Subcutaneous abdominal adipose tissue (tissue), 5 donors: ENCODE data around the gene VARS1.
"Not testable (repeated sequence)": the region's sequence is repeated elsewhere in the genome, so short reads cannot be mapped to it uniquely, and the experiment has no call there.

Experiments
- H3K27ac ChIP-seq: one replicate; pipeline ENCODE4 v1.7.0; 2013; ENCODE audit warnings: low read depth, mild to moderate bottlenecking, inconsistent platforms, low read length, moderate library complexity
- H3K27me3 ChIP-seq, 5 donors: one replicate each; pipeline ENCODE4 v1.7.0; 2013; ENCODE audit warnings: low read length in 5 of 5, inconsistent platforms in 1 of 5; ENCODE audit not compliant: control insufficient read depth in 5 of 5, insufficient read depth in 4 of 5
- H3K36me3 ChIP-seq, 5 donors: one replicate each; pipeline ENCODE4 v1.7.0; 2013; ENCODE audit warnings: low read length in 5 of 5; ENCODE audit not compliant: control insufficient read depth in 5 of 5, insufficient read depth in 5 of 5
- H3K4me1 ChIP-seq, 5 donors: one replicate each; pipeline ENCODE4 v1.7.0; 2013; ENCODE audit warnings: low read length in 5 of 5, mild to moderate bottlenecking in 3 of 5, moderate library complexity in 1 of 5; ENCODE audit not compliant: control insufficient read depth in 5 of 5, insufficient read depth in 5 of 5
- H3K4me3 ChIP-seq, 5 donors: one replicate each; pipeline ENCODE4 v1.7.0; 2013; ENCODE audit warnings: low read length in 5 of 5, low read depth in 1 of 5
- H3K9ac ChIP-seq, 5 donors: one replicate each; pipeline ENCODE4 v1.7.0; 2013; ENCODE audit warnings: low read length in 5 of 5, mild to moderate bottlenecking in 4 of 5, moderate library complexity in 3 of 5
- H3K9me3 ChIP-seq, 5 donors: one replicate each; pipeline ENCODE4 v1.7.0; 2013; ENCODE audit warnings: low read length in 5 of 5; ENCODE audit not compliant: control insufficient read depth in 5 of 5
- donor health status: healthy.
- donor health status: healthy.
- donor health status: healthy.
- donor health status: healthy.
- donor health status: healthy.

VARS1 gene

DNA sequence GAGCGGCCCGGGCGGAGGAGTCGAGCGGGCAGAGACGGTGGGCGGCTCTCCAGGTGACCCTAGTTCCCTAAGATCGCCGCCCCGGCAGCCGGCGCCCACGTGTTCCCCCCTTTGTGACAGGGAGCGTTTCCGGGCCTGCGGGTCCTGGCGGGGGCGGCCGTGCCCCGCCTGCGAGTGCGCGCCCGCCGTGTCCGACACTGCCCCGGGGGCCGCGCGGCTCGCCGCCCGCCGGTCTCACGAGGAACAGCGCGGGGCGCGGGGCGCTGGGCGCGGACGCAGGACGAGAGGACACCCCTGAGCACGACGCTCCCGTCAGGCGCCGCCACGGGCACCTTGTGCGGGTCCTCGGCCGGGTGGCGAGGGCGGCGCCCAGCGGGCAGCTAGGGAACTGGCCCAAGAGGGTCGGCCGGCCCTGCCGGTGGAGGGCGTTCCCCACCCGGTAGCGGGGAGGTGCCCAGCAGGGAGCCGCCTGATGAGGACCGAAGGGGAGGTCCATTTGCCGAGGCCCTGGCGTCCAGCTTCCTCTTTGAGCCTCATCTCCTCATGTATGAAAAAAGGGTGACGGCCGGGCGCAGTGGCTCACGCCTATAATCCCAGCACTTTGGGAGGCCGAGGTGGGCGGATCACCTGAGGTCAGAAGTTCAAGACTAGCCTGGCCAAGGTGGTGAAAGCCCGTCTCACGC lies at the start of gene VARS1:
TSS of gene VARS1 (minus strand) at position 137 of the 683 bp plus-strand sequence. CDS start 535 bp downstream, outside the sequence.
- H3K9ac ChIP-seq, result peak within 1 kb of the TSS; percentile 93 to 99 (median 96)

DNA sequence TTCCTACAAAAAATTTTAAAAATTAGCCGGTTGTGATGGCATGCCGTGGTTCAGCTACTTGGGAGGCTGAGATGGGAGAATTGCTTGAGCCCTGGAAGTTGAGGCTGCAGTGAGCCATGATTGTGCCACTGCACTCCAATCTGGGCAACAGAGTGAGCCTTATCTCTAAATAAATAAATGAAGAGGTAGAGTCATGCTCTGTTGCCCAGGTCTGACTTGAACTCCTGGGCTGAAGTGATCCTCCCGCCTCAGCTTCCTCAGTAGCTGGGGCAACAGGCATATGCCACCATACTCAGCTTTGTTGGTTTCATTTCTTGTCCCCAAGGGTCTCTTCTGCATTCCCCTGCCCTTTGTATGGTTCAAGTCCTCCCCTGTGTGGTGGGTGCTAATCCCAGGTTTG lies 49.0 kb upstream of the VARS1 start:
- Histone ChIP-seq H3K36me3 (peaks cover under 1 to 21% (median 16%) of the 10 kb centered on the region in 5 donors), H3K4me3 (no peak overlapping the region), H3K27me3 (no peaks in the 10 kb centered on the region), H3K9ac (no peak overlapping the region), H3K4me1 (no peaks in the 10 kb centered on the region), H3K27ac (no peak overlapping the region), H3K9me3 (no peaks in the 10 kb centered on the region)

More for the DNA sequence above, at the start of gene VARS1:
- Histone ChIP-seq H3K9me3 (no peaks in the 10 kb centered on the region), H3K36me3 (peaks cover 3 to 22% (median 14%) of the 10 kb centered on the region in 5 donors), H3K27ac (peak within 1 kb of the TSS; percentile 87), H3K4me3 (peak within 1 kb of the TSS; percentile 83 to 91 (median 87)), H3K27me3 (no peaks in the 10 kb centered on the region), H3K4me1 (peaks cover 0 to 26% (median 20%) of the 10 kb centered on the region in 5 donors)

DNA sequence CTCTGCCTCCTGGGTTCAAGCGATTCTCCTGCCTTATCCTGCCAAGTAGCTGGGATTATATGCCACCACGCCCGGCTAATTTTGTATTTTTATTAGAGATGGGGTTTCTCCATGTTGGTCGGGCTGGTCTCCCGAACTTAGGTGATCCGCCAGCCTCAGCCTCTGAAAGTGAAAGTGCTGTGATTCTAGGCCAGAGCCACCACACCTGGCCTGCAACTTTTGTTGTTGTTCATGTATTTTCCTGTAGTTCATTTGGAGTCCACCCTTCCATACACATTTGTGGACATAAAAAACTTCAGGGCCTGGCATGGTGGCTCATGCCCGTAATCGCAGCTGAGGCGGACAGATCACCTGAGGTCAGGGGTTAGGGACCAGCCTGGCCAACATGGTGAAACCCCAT lies 46.5 kb upstream of the VARS1 start:
- no peak overlapping the region for H3K9ac ChIP-seq
- no peak overlapping the region for H3K4me3 ChIP-seq
- no peaks in the 10 kb centered on the region for H3K27me3 ChIP-seq
- no peaks in the 10 kb centered on the region for H3K9me3 ChIP-seq
- H3K36me3 ChIP-seq, result peaks cover 6 to 45% (median 35%) of the 10 kb centered on the region in 5 donors
- H3K4me1 ChIP-seq, result peaks cover 0 to 14% (median 10%) of the 10 kb centered on the region in 5 donors
- no peak overlapping the region for H3K27ac ChIP-seq

DNA sequence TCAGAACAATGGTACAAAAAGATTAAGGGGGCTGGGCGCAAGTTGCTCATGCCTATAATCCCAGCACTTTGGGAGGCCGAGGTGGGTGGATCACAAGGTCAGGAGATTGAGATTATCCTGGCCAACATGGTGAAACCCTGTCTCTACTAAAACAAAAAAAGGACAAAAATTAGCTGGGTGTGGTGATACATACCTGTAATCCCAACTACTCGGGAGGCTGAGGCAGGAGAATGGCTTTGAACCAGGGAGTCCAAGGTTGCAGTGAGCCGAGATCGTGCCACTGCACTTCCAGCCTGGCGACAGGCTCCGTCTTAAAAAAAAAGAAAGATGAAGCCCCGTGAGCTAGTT lies 44.2 kb upstream of the VARS1 start:
- peaks cover 5 to 37% (median 30%) of the 10 kb centered on the region in 5 donors for H3K4me1 ChIP-seq
- not testable (repeated sequence) for H3K27ac ChIP-seq, H3K9me3 ChIP-seq, H3K4me3 ChIP-seq, H3K9ac ChIP-seq, H3K27me3 ChIP-seq
- H3K36me3 ChIP-seq, result peaks cover 6 to 46% (median 37%) of the 10 kb centered on the region in 5 donors

DNA sequence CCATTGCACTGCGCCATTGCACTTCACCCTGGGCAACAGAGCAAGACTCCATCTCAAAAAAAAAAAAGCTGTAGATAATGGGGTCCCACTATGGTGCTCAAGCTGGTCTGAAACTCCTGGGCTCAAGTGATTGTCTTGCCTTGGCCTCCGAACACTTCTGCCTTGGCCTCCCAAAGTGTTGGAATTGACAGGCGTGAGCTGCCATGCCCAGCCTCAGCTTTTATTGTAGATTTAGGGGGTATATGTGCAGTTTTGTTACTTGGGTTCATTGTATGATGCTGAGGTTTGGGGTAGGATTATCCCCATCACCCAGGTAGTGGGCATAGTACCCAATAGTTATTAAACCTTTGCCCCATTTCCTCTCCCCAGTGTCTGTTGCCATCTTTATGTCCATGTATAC lies 43.4 kb upstream of the VARS1 start:
- H3K27me3 ChIP-seq, result no peaks in the 10 kb centered on the region
- peaks cover 5 to 41% (median 31%) of the 10 kb centered on the region in 5 donors for H3K4me1 ChIP-seq
- H3K27ac ChIP-seq, result no peak overlapping the region
- no peak overlapping the region for H3K9ac ChIP-seq
- H3K36me3 ChIP-seq, result peaks cover 6 to 46% (median 37%) of the 10 kb centered on the region in 5 donors
- H3K9me3 ChIP-seq, result no peaks in the 10 kb centered on the region
- H3K4me3 ChIP-seq, result no peak overlapping the region

DNA sequence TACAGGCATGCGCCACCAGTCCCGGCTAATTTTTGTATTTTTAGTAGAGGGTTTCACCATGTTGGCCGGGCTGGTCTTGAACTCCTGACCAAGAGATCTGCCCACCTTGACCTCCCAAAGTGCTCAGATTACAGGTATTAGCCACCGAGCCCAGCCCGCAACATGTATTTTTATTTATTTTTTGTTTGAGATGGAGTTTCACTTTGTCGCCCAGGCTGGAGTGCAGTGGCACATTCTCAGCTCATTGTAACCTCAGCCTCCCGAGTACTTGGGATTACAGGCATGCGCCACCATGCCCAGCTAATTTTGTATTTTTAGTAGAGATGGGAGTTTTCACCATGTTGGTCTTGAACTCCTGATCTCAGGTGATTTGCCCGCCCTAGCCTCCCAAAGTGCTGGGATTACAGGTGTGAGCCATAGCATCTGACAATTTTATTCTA lies 42.6 kb upstream of the VARS1 start:
- not testable (repeated sequence) for H3K9me3 ChIP-seq, H3K27ac ChIP-seq, H3K9ac ChIP-seq, H3K27me3 ChIP-seq
- peak overlapping the region in 1 of 5 donors; percentile 24 for H3K4me3 ChIP-seq
- peaks cover 6 to 46% (median 37%) of the 10 kb centered on the region in 5 donors for H3K36me3 ChIP-seq
- peaks cover 5 to 45% (median 31%) of the 10 kb centered on the region in 5 donors for H3K4me1 ChIP-seq

DNA sequence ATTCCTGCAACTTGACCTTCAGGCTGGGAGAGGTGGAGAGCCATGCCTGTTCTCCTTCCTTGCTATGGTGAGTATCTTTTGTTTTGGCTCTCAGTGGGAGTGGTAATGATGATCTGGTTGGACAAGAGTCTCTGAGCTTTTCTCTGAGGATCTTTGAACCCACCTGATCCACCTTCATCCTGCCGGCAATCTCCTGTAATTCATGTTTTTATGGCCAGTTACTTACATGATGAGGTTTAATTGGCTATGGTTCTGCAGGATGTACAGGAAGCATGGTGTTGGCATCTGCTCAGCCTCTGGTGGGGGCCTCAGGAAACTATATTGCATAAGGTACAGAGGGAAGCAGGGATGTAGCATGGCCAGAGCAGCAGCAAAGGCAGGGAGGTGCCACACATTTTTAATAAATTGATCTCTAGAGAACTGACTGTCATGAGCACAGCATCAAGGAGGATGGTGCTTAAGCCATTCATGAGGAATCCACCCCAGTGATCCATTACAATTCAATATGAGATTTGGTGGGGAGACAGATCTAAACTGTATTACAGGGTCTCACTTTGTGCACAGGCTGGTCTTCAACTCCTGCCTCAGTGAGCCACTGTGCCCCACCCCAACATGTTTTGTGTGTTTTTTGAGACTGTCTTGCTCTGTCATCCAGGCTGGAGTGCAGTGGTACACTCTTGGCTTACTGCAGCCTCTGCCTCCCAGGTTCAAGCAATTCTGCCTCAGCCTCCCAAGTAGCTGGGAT lies 42.0 kb upstream of the VARS1 start:
- Histone ChIP-seq H3K9me3 (no peaks in the 10 kb centered on the region), H3K4me3 (peak overlapping the region in 2 of 5 donors; percentile 12 to 24), H3K36me3 (peaks cover 6 to 42% (median 37%) of the 10 kb centered on the region in 5 donors), H3K9ac (peak overlapping the region in 2 of 5 donors; percentile 0 to 44), H3K27me3 (no peaks in the 10 kb centered on the region), H3K27ac (peak overlapping the region; percentile 97), H3K4me1 (peaks cover 5 to 48% (median 31%) of the 10 kb centered on the region in 5 donors)

DNA sequence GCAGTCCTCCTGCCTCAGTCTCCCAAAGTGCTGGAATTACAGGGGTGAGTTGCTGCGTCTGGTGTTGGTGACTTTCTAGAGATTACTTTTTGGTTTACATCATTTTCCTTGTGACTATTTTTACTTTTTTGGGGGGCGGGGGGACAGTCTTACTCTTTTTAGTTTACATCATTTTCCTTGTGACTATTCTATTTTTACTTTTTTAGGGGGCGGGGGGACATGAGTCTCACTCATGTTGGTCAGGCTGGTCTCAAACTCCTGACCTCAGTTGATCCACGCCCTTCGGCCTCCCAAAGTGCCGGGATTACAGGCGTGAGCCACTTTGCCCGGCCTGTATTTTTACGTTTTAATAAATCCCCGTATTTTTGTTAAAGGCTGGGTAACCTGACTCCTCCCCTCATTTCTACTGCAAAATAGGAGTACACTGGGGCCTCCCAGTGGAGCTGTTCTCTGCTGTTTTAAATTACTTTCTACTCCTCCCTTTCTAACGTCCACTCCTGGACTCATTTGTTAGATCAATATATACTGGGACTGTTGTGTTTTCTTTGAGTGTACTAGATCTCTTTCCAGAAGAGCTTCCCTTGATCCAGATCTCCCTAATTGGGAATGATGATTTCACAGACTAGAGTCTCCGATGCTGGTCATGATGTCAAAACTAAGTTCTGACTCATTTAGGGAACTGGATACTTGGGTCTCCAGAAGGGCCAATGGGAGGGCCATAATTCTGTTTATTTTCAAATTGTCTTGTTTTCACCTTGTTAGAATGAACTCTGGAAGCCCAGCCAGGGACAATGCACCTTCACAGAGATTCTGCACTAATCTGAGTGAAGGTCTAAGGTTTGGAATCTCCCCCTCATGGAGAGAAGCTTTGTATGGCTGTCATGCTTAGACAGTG lies 41.2 kb upstream of the VARS1 start:
- Histone ChIP-seq H3K9me3 (no peaks in the 10 kb centered on the region), H3K4me3 (peak overlapping the region in 4 of 5 donors; percentile 36 to 98 (median 75)), H3K9ac (peak overlapping the region in 4 of 5 donors; percentile 0 to 70 (median 62)), H3K27ac (peak overlapping the region; percentile 97), H3K36me3 (peaks cover 6 to 42% (median 37%) of the 10 kb centered on the region in 5 donors), H3K4me1 (peaks cover 5 to 49% (median 33%) of the 10 kb centered on the region in 5 donors), H3K27me3 (no peaks in the 10 kb centered on the region)

DNA sequence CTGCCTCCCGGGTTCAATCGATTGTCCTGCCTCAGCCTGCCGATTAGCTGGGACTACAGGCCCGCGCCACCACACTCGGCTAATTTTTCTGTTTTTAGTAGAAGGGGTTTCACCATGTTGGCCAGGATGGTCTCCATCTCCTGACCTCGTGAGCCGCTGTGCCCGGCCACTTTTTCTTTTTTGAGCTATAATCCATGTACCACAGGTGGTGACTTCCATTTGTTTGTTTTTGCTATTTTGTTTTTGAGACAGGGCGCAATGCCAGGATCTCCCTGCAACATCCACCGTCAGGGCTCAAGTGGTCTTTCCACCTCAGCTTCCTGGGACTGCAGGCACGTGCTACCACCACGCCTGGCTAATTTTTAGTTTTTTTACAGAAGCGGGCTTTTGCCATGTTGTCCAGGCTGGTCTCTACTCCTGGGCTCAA lies 40.5 kb upstream of the VARS1 start:
- peak overlapping the region; percentile 97 for H3K27ac ChIP-seq
- no peaks in the 10 kb centered on the region for H3K9me3 ChIP-seq
- peak overlapping the region; percentile 36 to 98 (median 95) for H3K4me3 ChIP-seq
- H3K9ac ChIP-seq, result peak overlapping the region in 3 of 5 donors; percentile 58 to 70 (median 66)
- peaks cover 6 to 41% (median 37%) of the 10 kb centered on the region in 5 donors for H3K36me3 ChIP-seq
- peaks cover 7 to 55% (median 39%) of the 10 kb centered on the region in 5 donors for H3K4me1 ChIP-seq
- no peaks in the 10 kb centered on the region for H3K27me3 ChIP-seq
